ENCODE data around the gene GABBR2. TPM values are rescaled to one million over a fixed set of nuclear protein-coding genes. Genes with fewer than 3 reads are reported as not detected.

GABBR2 gene
- total and polyA plus RNA-seq, 2 of the 8 experiments (the other 6 are each of a cell fraction or from before 2014, with no cell fraction given), result 0.50 to 1.2 TPM

DNA sequence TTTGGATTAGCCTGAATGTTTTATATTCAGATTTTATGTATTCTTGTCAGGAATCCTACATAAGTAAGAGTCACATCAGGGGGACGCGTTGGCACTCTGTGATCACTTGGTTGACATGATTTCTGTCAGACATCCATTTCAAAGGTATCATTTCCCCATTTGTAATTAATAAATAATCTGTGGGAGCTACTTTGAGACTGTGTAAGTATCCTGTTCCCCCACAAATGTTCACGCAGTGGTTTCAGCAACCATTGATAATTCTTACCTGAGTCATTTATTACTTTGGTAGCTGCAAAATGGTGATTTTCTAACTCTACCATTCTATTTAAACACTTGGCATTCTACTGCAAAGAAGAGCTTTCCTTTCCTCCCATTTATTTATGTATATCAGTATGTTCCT is 396.4 kb downstream of the GABBR2 start:
- no peak overlapping the region for H2BK120ac ChIP-seq (replicated peaks; ENCODE audit: low read depth, low read length)
- no peaks in the 10 kb centered on the region for H3K27me3 ChIP-seq (replicated peaks in 1 of 4; ENCODE audit: control insufficient read depth in 3 of 4, extremely low read depth in 1 of 4, insufficient read depth in 3 of 4, low read length in 3 of 4)
- H4K20me1 ChIP-seq (replicated peaks in 1 of 2; ENCODE audit: control insufficient read depth in 1 of 2, insufficient read depth in 2 of 2, low read length in 2 of 2), result no peaks in the 10 kb centered on the region
- TF ChIP-seq TEAD4 (IDR thresholded peaks at IDR 0.05; ENCODE audit: low read depth, low read length) (no peak), HDAC6 (IDR thresholded peaks at IDR 0.05; ENCODE audit: low read depth, low read length) (no peak), SRF (IDR thresholded peaks at IDR 0.05; ENCODE audit: low read depth, low read length) (no peak), RXRA (IDR thresholded peaks at IDR 0.05; ENCODE audit: insufficient read depth, low read depth, low read length) (no peak), ZNF274 (IDR thresholded peaks at IDR 0.05; ENCODE audit: borderline replicate concordance, extremely low read depth, low read length) (no peak), NRF1 (IDR thresholded peaks at IDR 0.05; ENCODE audit: low read depth, low read length) (no peak), TAF1 (IDR thresholded peaks at IDR 0.05; ENCODE audit: low read depth, low read length) (no peak), TCF12 (IDR thresholded peaks at IDR 0.05; ENCODE audit: low read depth, low read length) (no peak), KDM4A (IDR thresholded peaks at IDR 0.05; ENCODE audit: low read depth, low read length, severe bottlenecking) (no peak), RBBP5 (IDR thresholded peaks at IDR 0.05; ENCODE audit: borderline replicate concordance, low read depth, low read length) (no peak), BRCA1 (IDR thresholded peaks at IDR 0.05; ENCODE audit: low read depth, low read length) (no peak)
- TF ChIP-seq, protein P1, sequence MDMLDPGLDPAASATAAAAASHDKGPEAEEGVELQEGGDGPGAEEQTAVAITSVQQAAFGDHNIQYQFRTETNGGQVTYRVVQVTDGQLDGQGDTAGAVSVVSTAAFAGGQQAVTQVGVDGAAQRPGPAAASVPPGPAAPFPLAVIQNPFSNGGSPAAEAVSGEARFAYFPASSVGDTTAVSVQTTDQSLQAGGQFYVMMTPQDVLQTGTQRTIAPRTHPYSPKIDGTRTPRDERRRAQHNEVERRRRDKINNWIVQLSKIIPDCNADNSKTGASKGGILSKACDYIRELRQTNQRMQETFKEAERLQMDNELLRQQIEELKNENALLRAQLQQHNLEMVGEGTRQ (IDR thresholded peaks at IDR 0.05; ENCODE audit: low read length), result no peak
- TF ChIP-seq, protein P2, sequence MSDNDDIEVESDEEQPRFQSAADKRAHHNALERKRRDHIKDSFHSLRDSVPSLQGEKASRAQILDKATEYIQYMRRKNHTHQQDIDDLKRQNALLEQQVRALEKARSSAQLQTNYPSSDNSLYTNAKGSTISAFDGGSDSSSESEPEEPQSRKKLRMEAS (IDR thresholded peaks at IDR 0.05), result no peak
- no peak overlapping the region for H3K4ac ChIP-seq (replicated peaks; ENCODE audit: insufficient read length, low read depth, low read length)
- H2BK12ac ChIP-seq (ENCODE audit: low read depth, low read length), result no peak overlapping the region
- no peak overlapping the region for H2AFZ ChIP-seq (ENCODE audit: low read length)
- H2BK15ac ChIP-seq (ENCODE audit: low read length), result no peak overlapping the region
- H3K18ac ChIP-seq (ENCODE audit: extremely low read depth, low read length), result no peak overlapping the region
- no peak overlapping the region for H4K91ac ChIP-seq (replicated peaks; ENCODE audit: insufficient read length, low read length)
- H3K9me3 ChIP-seq (ENCODE audit: insufficient read depth in 2 of 2, low read depth in 1 of 2, low read length in 1 of 2), result no peaks in the 10 kb centered on the region
- no peak overlapping the region for H3K4me2 ChIP-seq (ENCODE audit: insufficient read depth in 1 of 2, low read depth in 2 of 2, low read length in 2 of 2)
- H4K8ac ChIP-seq (ENCODE audit: extremely low read depth, insufficient read depth, low read length), result no peak overlapping the region
- WGBS, 2 experiments (ENCODE audit: extremely low coverage in 1 of 2, insufficient coverage in 1 of 2, insufficient read length in 1 of 2, insufficient replicate concordance in 2 of 2, low coverage in 1 of 2, low lambda C conversion rate in 2 of 2, missing lambda C conversion rate in 1 of 2), result 95% methylated on average over 3 of the region's 3 CpGs; no CpG with 5 or more reads in 1 of the 2 experiments
- no peaks in the 10 kb centered on the region; a peak in 1 of 8 replicates for H3K36me3 ChIP-seq (ENCODE audit: control insufficient read depth in 2 of 4, insufficient read depth in 4 of 4, low read length in 3 of 4)
- no peak overlapping the region for H3K14ac ChIP-seq (ENCODE audit: insufficient read length)
- H3K23me2 ChIP-seq (ENCODE audit: low read depth, low read length), result no peaks in the 10 kb centered on the region
- no peak overlapping the region for H3K9ac ChIP-seq (replicated peaks in 1 of 4; ENCODE audit: extremely low read depth in 1 of 4, low read depth in 3 of 4, low read length in 3 of 4)
- H4K5ac ChIP-seq (ENCODE audit: insufficient read length, low read depth, low read length), result no peak overlapping the region
- peaks cover 0 to 9% (median 7%) of the 10 kb centered on the region in 4 experiments; a peak in 5 of 7 replicates for H3K4me1 ChIP-seq (replicated peaks in 1 of 4; ENCODE audit: control insufficient read depth in 3 of 4, insufficient read depth in 4 of 4, low read length in 3 of 4)
- no peak overlapping the region for H2BK20ac ChIP-seq (ENCODE audit: low read length)
- ChIA-PET CTCF (ENCODE audit: partially characterized antibody) (interaction anchor here (0.7 to 5.5 kb wide), 5 partner anchors 9 to 463 kb away, joined by 3 to 41 read pairs (median 3); no protein-coding TSS in a partner anchor), POLR2A (ENCODE audit: partially characterized antibody) (no interaction called here)
- H3K23ac ChIP-seq (ENCODE audit: insufficient read length), result no peak overlapping the region
- no peak overlapping the region for H2BK5ac ChIP-seq (ENCODE audit: low read depth, low read length)
- H3K79me2 ChIP-seq (ENCODE audit: control insufficient read depth in 1 of 2, insufficient read depth in 2 of 2, low read length in 2 of 2), result no peaks in the 10 kb centered on the region
- H3K79me1 ChIP-seq (ENCODE audit: low read depth, low read length), result no peaks in the 10 kb centered on the region
- DNase-seq (ENCODE audit: low read depth in 1 of 2, low spot score in 2 of 2) (no peak), FAIRE-seq (no peak)
- no peak overlapping the region for H2AK5ac ChIP-seq (ENCODE audit: low read depth, low read length)
- H3K4me3 ChIP-seq (ENCODE audit: extremely low read depth in 1 of 4, insufficient read depth in 2 of 4, low read depth in 3 of 4, low read length in 4 of 4), result no peak overlapping the region
- no peak overlapping the region for H3K27ac ChIP-seq (ENCODE audit: low read depth, low read length)
- H3K56ac ChIP-seq (replicated peaks; ENCODE audit: insufficient read length, low read depth, low read length), result no peak overlapping the region

Measured in H1 (cell line).